Inferior parietal cortex (tissue), 1 donor: ENCODE data around the gene LRMDA.
A peak's percentile ranks its signal among the peaks of the same experiment; 100 is the strongest.

ENCODE experiments used
- DNase-seq: peaks from one replicate; pipeline ENCODE4 v3.0.0-alpha.2; 2016; ENCODE audit errors: extremely low spot score

The LRMDA gene

DNA sequence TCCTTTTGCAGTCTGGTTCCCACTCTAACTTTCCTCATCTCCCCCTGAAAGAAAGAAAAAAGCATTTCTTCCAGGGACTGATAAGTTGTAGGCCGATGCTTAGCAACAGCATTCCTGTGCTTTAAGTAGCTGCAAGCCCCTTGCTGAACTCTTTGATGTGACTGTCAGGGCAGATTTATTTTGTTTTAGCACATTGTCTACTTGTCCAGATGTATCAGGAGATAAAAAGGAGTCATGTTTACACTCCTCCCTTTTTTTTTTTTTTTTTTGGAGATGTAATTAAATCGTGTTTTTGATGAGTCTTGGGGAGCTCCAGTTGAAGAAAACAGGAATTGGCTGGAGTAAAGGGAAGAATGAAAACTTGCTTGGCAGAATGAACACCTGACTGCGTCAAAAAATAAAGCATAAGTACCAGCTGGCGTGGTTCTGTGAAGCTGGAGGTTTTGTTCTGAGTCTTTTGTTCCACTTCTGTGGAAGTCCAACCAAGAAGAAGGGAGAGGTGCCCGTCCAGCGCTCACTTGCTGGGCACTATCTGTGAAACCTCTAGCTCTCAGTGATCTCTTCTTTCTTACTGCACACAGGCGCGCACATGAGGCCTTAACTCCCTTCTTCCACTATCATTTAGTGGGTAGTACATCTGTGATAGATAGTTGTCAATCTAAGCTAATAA lies 871.7 kb downstream of the LRMDA start:
- DNase-seq, result no peak

DNA sequence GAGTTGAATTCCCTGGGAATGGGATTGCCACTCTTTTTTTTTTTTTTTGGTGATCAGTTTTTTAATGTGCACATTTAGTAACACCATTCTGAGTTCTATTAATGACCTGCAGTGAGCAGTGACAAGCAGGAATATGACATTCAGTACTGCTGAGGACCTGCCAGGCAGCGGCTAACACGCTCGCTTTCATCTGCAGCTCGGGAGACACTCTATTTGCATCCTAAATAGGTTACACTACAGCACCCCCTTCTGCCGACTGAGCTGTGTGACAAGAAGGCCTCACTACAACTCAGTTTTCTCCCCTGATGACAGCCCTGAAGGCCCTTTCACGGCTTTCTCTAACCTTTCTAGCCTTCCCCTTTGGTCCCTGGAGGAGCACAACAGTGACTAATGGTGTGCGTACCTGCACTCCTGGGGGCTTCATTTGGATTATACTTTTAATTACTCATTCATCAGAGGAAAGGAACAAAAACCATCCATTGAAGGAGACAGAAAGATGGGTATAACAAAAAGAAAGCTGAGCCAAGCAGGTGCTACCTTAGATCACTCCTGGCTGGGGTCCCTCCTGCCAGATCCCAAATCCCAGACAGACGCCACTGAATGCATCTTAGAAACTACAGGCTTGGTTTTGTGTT lies 872.4 kb downstream of the LRMDA start:
- DNase-seq, result peak; percentile 60

DNA sequence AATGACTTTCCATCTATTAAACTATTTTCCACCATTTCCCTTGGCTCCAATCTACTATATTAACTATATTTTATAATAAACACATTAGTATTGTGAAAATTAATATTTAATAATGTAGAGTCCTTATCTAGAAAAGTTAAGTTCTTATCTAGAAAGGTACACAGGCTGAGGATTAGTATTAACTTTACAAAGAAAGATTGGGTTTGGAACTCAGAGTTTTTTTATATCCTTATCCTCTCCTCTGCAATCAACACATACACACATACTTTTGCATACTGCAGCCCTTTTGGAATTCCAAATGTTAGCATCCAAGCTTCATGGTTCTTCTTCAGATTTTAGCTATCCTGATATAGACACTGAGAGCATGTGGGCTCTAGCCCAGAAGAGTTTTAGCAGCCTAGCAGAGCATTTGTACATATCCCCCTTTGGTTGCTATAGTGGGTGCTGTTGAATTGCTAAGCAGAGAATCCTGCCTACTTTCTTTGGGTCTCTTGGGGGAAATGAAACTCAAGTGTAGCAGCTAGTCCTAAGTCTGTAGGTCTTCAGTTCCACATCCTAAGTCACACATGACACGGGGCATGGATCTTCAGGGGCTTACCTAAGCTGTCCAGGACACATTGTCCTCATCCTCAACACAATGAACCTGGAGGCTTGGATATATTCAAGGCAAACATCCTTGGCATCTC lies 874.6 kb downstream of the LRMDA start:
- no peak for DNase-seq

DNA sequence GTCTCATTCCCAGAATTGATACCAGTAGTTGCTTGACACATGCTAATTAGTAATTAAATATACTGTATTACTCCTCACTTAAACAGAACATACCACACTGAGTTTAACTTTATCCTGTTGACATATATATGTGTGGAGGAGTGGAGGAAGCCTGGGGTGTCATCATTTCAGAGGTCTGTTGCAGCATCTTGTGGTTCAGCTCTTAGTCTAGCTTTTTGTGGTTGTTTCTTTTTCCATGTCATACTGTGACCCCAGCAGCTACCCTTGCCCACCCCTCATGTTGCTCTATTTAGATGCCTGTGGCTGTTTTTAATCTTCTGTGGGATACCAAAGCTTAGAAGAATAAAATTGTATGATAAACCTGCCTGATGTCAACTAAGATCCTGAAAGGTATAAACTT lies 875.4 kb downstream of the LRMDA start:
- no peak for DNase-seq

DNA sequence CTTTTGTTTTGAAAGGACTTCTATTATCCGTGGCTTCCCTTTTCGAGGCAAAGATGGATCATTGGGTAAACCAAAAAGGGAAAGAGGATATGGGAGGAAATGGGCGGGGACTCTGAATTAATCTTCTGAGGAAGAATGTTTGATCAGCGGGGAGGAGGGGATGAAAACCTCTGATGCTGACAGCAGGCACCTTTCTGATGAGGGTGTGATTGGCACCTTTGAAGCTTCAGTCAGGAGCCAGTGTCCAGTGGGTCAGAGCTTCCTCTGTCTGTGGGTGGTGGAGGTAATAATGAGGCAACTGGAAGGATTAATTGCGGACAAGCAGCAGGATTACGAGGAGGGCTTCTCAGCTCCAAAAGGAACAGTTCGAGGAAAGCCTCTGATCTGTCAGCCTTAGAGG lies 877.6 kb downstream of the LRMDA start:
- DNase-seq, result no peak

DNA sequence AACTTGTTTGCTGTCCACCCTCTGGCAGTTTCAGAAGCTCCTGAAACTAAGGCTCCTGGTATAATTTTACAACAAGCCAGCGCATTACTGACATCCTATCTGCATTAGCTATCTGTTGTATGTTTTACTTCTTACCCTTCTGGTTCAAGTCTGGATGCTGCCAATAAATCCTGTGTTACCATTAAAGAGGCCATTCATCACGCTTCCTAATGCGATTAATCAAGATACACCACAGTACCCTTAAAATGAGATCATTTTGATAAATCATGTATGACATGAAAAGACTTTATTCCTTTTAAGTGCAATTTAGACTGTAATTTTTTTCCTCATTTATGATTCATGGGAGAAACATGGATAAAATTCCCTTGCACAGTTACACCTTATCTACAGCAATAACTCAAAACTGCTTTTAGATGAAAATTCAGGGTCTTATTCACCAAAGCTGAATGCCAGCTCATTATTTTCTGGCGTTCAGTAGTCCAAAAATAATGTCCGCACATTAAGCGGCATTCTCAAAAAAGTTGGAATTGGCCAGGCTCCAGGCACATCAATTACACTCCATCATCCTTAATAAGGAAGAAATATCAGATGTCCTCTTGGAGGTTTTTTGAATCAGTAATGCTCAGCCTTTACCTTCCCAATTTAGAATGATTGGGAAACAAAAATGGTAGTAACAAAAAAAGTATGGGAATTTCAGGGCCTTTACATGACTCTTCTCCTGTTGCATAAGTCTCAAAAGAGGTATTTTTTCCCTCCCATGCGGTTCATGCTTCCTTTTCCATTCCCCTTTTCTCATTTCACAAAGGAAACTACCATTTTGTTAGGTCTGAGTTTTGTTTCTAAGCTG lies 878.5 kb downstream of the LRMDA start:
- DNase-seq, result no peak

DNA sequence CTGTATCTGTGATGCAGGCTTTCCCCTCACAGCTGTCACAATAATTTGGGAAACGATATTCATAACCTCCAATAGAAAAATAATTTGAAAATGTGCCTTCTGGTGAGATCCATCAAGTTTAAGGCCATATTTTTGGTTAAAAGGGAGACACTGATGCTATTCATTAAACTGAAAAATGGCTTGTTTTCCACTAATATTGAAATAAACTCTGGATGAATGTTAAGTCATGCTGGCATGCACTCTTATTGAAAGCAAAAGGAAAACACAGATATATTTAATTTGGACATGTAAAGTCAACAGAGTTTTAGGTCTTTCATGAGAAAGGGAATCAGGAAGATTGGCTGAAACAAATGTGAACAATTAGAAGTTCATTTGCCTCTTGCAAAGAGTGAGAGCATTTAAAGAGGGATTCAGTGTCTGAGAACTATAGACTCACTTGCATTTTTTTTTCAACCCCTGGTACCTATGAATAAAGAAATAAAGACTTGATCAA lies 879.2 kb downstream of the LRMDA start:
- DNase-seq, result no peak

DNA sequence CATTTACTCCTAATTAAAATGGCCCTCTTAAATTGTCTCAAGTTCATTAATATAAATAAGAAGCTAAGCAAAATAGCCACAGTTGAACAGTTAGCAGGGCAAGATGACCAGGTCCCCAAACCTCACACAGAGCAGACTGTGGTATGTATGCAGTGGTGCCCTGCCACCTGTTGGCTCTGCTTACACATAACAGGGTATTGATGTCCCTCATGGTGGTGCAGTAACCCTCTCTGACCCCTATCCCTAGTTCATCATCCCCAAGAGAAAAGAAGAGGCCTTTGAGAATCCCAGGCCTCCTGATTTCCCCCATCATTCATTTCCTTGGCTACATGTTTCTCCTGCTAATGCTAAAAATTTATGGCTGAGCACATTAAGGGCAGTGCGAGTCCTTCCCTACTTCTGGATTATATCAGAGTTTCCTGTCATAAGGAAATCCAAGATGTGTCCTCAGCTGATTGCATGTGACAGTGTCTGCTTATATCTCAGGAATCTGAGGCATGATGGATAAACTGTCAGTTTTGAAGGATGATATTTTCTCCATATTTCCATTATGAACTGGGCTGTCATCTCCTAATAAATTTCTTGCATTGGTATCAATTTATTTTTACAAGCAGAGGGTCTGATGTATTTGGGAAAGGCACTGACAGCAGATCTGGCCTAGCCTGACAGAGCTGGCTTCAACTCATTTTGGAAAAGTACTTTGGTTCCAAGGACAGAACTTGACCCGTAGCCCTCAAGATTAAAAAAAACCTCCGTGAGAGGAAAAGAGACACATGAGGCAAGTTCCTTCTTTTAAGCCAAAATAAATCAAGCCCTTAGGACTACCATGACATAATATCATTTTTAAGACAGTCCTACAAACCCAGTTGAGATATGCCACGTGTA lies 880.6 kb downstream of the LRMDA start:
- DNase-seq, result no peak

DNA sequence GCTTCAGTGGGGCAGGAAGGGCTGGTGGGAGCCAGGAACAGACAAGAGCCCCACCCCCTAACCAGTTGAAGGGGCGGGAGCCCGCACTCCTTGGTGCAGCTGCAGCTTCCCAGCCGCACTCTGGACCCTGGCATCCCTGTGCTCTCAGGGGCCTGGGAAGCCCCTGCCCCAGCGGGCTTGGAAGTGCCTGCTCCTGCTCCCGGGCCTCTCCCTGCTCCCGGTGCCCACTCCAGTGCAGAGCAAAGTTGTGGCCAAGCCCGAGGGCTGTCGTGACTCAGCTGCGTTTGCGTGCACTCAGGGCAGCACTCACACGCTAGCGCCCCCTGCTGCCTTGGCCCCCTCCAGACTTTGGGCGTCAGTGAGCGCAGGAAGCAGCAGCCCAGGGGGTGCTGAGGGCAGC lies 883.8 kb downstream of the LRMDA start:
- DNase-seq, result no peak

DNA sequence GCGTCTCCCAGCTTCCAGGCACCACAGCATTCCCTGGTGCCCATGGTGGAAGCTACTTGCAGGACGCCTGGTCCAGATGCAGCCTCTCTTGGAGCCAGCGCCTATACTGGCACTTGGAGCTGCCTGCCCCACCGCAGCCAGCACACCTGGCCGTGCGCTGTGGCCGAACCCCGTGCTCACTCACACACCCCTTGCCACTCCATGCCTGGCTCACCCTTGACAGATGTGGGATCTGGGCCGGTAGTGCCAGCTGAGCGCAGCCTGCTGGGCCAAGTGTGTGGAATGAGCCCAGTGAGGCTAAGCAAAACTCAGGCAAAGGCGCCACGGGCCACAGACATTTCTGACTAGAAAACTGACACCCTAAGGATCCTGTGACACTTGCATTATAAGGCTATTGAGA lies 884.8 kb downstream of the LRMDA start:
- no peak for DNase-seq

DNA sequence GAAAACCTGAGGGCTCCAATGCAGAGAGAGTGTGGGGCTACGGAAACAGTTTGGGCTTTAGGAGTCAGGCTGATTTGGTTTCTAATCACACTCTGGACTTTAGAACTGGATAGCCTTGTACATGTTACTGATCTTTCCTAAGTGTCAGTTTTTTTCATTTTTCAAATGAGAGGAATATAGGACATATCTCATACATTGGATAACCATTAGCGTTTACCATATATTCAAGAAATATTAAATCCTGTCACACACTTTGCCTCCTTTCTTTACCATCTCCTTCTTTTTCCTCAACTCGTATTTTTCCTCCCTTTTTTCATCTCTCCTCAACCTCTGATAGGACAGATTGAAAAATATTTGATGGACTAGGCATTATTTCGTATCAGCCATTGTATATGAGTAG lies 885.7 kb downstream of the LRMDA start:
- no peak for DNase-seq

DNA sequence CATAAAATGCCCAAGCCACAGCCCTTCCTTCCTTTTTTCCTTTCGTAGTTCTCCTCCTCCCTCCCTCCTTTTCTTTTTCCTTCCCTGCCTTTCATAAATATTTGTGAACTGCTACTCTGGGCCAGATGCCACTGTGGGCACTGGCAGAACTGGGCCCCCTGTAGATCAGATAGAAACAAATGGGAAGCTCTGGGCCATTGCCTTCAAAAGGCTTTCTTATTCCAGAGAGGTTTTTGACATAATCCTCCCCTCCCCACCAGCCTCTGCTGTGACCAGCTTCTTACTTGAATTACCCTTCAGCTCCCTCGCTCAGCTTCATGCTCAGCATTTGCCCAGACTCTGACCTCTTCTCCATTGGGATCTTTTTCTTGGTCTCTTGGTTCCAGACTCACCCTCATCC lies 886.8 kb downstream of the LRMDA start:
- DNase-seq, result no peak

DNA sequence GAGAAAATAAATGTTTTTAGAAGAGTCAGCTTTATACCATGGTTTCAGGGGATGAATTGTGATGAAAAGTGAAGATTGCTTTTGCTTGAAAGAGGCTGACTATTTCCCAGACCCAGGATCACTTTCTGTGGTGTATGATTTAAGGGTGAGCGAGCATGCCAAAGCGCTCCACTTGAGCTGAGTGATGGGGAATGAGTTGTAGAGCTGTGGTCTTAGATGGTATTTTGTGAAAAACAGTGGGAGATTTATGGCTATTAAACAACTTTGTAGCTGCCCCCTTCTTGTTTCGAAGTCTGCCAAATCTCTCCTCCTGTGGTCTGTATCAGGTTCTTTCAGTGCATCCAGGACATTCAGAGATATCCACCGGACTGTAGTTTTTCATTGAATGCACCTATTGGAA lies 888.2 kb downstream of the LRMDA start:
- no peak for DNase-seq

DNA sequence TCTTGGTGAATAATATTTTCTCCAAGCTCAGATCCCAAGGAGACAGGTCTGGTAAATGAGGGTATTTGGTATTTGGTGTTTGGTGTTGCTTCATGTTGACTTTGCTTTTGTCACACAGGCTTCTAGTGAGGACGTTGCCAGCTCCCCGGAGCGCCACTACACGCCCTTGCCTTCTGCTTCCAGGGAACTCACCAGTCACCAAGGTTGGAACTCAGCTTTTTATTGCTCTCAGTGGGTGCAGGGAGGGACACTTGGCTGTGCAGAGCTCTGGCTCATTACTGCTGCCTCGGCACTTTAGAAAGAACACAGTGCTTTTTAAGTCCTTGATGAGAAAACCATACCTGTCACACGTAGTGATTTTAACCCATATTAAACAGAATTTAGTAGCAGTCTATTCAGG lies 892.9 kb downstream of the LRMDA start:
- no peak for DNase-seq

DNA sequence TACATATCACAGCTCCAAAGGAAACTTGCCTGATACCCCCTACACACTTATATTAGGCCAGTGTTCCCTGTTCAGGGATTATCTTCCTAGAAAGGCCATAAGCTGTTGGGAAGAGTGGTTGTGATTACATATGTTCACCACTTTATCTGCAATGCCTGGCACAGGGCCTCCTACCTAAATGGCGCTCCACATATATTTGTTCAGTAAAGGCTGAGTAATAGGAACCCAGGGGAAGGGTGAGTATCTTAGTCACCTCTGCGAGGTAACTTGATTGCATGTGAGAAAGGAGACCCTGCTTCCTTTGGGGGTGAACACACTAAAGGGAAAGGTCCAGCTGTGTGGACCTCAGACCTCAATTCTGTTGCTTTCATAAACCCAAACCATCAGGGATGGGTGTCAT lies 896.0 kb downstream of the LRMDA start:
- no peak for DNase-seq

DNA sequence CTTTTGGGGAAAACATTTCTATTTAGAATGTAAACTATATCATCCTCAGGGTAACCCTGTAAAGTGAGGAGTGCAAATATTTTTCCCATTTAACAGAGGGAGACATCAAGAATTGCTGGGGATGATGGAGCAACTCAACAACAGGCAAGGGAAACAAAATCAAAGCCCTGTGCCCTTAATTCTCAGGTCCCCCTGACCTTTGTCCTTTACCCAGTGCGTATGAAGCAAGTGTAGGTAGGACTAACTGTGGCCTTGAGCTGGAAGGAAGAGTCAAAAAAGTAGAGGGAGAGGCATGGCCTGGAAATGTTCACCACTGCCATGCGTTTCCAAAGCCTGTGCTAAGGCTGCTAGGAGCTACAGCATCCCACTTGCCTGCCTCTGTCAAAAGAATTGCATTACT lies 896.9 kb downstream of the LRMDA start:
- DNase-seq, result no peak

DNA sequence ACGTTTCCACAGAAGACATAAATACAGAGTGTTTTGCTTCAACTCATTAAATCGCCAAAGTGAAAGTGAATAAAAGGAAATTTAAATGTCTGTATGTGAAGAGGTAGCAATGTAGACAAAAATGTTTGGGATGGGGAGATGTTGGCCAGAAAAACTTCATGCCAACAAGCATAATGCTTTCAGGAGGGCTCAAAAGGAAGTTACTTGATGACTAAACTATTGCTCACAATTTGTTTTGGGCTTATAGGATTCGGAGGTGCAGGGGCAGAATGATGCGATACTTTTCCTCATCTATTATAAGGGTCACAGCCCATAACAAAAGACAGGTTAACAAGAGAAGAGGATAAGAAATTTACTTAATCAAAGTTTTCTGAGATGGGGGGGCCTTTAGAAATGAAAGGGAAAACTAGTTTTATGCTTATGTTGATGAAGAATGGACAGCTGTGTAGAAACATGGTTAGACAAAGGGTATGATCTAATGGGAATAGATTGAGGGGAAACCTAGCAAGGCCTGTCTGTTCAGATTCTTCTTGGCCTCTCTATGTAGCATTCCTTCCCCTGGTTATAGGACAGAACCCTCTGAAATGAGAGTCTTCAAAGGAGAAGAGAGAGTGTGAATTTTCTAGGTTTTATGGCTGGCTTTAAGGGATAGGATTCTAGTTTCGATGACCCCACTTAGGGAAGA lies 898.6 kb downstream of the LRMDA start:
- no peak for DNase-seq

DNA sequence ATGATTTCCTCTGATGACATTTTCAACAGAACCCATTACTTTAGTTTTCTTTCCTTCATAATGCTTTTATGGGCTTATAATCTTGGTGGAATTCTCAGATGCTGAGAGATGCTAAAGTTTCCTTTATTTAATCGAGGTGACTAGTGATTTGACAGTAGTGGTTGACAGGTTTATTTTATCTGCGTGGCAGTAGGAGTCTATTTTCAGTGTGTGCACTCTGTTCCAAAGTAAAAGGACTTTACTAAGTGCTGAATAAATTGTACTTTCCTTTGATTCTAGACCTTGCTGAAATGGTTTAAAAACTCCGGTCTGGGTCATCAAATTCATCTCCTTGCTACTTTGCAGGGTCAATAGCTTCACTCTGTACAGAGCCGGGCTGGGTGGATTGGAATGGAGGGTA lies 900.3 kb downstream of the LRMDA start:
- no peak for DNase-seq

DNA sequence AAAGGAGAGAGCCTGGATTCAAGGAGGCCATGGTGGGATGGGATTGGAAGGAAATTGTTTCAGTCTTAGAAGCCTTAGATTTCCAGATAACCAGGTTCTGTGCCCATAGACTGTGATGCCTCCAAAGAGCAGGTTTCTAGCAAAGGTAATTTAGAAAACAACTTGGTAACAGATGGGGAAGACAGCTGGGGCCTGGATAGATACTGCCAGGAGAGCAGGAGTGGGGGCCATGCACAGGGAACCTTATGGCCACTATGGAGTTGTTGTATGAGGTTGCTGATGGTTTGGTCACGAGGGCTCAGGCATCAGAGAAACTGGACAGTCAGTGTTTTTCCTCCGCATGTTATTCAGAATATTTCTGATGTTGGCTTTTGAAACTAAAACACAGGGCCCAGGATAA lies 901.9 kb downstream of the LRMDA start:
- DNase-seq, result no peak

DNA sequence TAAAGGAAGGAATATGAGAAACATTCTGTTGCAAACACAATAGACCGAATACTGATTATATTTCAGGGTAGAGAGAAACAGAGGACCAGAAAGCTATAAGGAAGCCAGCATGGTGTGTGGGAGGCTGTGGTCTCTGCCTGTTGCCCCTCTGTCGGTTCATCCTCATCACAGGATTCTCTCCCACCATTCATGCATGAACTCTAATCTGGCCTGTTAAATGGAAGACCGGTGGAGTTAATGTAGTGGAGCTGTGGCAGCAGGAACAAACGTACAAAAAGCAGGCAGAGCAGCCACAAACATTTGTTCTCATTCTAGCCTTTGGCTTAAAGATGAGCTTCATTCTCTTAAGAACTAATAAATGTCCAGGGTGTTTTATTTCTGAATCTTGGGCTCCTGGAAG lies 902.4 kb downstream of the LRMDA start:
- no peak for DNase-seq

DNA sequence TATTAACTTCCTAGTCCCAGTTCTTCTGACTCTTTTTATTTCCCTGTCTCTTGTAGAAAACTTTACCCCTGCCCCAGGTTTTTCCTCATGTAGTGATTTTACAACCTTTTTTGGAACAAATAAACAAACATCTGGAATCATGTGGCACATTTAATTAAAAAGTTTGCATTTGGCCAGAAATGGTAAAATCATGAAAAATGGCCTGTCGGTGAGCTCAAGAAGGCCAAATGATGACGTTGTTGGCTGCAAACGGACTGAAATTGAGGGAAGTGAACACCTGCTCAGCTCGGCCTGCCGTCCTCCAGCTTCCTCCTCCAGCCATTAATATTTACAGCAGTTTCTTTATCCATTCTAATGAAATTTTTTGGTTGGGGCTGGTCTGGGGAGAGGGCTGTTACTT lies 902.8 kb downstream of the LRMDA start:
- no peak for DNase-seq
